GM10266 (cell line): ENCODE measurements around the gene LRRIQ4.

Experiments
- DNase-seq: peaks from one replicate; pipeline ENCODE4 v3.0.0; 2012; ENCODE audit errors: extremely low spot score
- TF ChIP-seq, protein P1 (sequence below): IDR thresholded peaks from 2 replicates; pipeline ENCODE4 v1.5.1; 2012; ENCODE audit warnings: mild to moderate bottlenecking, low read depth; ENCODE audit not compliant: control insufficient read depth, insufficient read depth; ENCODE audit errors: missing control alignments

LRRIQ4 gene

DNA sequence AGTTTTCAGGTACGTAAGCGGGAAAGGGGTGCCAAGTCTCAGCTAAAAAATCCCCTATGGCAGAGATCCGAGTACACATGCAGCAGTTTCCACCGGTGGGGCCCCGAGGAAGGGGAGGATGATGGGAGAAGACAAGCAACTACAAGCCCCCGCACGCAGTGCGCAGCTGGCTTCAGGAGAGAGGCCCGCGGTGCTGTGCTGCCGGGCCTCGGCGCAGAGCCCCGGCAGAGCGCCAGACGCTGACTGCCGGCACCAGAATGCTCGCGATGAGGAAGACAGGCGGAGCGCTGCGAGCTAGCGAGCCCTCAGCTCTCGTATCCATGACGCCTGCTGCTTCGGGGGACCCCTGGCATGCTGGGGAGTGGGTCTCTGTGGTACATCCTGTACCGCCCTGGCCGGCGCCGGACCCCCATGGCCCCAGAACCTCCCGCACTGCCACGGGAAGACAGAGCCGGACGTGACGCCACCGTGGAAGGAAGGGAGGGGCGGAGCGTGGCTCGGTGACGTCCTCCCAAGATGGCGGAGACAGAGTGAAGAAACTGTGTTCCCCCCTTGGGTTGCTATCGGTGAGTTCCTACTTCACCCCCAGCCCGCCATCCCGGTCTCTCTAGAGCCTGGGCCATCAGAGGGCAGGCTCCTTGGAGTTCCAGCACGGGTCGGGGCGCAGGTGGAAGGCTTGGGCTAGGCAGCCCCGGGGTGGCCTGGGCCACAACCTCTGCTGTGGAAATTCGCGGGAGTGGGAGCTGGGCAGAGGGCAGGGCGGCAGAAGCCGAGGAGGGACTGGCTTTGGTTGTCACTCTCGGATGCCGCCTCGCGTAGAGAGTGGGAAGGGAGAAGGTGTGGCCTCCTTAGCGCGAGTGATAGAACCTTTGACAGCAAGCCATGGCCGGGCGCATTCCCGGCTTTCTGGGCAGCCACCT, 39.5 kb upstream of the LRRIQ4 start, which contains the start of gene MYNN:
Gene MYNN (plus strand): TSS at position 500 of the 920 bp plus-strand sequence. CDS start 900 bp downstream, outside the sequence.
- TF ChIP-seq, protein P1, sequence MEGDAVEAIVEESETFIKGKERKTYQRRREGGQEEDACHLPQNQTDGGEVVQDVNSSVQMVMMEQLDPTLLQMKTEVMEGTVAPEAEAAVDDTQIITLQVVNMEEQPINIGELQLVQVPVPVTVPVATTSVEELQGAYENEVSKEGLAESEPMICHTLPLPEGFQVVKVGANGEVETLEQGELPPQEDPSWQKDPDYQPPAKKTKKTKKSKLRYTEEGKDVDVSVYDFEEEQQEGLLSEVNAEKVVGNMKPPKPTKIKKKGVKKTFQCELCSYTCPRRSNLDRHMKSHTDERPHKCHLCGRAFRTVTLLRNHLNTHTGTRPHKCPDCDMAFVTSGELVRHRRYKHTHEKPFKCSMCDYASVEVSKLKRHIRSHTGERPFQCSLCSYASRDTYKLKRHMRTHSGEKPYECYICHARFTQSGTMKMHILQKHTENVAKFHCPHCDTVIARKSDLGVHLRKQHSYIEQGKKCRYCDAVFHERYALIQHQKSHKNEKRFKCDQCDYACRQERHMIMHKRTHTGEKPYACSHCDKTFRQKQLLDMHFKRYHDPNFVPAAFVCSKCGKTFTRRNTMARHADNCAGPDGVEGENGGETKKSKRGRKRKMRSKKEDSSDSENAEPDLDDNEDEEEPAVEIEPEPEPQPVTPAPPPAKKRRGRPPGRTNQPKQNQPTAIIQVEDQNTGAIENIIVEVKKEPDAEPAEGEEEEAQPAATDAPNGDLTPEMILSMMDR = peak; percentile 11
- DNase-seq = peak; percentile 89

DNA sequence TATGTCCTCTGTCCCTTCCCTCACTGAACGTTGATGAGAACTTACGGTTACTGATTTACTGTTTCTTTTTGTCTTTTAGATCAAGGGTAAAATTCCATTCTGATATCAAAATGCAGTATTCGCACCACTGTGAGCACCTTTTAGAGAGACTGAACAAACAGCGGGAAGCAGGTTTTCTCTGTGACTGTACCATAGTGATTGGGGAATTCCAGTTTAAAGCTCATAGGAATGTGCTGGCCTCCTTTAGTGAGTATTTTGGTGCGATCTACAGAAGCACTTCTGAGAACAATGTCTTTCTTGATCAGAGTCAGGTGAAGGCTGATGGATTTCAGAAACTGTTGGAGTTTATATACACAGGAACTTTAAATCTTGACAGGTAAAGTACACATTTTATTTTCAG, 38.5 kb upstream of the LRRIQ4 start:
- no peak for DNase-seq
- TF ChIP-seq, protein P1 = no peak

DNA sequence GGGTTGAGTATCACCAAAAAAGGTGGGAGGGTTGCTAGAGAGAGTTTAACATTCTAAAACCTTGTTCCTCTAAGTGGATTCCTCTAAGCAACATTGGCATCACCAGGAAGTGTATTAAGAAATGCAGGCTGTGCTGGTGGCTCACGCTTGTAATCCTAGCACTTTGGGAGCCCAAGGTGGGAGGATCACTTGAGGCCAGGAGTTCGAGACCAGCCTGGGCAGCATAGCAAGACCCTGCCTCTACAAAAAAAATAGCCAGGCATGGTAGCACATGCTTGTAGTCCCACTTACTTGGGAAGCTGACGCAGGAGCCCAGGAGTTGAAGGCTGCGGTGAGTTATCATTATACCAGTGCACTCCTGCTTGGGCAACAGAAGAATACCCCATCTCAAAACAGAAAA, 34.8 kb upstream of the LRRIQ4 start:
- DNase-seq = no peak
- TF ChIP-seq, protein P1 = no peak

DNA sequence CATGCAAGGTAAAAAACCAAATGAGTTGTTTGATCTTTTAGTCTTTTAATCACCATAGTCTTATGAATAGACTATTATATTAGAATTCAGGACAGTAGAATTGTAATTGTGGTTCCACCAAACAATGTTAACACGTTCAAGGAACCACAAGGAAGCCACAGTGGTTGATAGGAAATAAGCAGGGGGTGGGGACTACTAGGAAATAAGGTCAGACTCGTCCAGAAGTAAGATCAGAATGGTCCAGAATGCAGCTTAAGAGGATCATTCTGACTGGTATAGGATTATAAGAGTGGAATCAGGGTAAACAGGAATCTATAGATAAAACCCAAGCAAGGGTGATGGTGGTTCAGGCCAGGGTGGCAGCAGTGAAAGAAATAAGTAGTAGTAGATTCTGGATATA, 31.9 kb upstream of the LRRIQ4 start:
- TF ChIP-seq, protein P1 = no peak
- DNase-seq = no peak

DNA sequence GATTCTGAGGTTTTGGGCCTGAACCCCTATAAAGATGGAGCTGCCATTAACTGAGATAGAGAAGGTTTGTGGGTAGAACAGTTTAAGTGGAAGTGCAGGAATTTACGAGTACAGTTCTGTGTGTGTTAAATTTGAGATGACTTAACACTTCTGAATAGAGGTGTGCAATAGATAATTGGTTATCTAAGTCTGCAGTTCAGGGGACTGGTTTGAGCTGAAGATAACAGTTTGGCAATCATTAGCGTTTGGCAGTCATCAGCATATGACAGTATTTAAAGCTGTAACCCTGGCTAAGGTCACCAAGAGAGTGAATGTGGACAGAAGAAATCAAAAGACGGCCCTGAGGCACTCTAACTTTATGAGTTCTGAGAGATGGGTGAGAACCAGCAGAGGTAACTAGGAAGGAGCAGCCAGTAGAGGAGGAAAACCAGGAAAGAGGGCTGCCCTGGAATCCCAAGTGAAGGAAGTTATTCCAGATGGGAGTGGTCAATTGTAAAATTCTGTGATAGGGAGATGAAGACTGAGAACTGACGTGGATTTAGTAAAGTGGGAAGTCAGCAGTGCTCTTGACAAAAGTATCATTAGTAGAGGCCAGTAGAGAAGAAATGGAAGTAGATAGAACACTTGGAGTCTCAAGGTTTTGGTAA, 31.3 kb upstream of the LRRIQ4 start:
- TF ChIP-seq, protein P1 = no peak
- no peak for DNase-seq

DNA sequence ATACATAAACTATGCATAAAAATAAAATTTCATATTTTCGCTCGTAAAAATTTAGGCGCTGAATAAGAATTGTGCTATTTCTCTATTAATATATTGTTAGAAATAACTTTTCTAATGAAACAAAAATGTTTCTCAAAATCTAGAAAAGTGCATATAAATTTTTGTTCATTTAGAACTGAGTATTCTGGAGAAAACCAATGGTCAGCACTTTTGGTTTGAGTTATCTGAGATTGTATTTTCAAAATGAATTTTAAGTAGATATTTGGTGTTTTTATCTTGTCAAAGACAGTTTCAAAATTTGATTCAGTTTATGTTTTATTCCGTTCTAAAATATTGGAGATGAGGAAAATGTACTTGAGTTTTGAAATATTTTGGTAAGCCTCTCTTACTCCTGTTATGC, 25.6 kb upstream of the LRRIQ4 start:
- no peak for DNase-seq
- TF ChIP-seq, protein P1 = no peak

DNA sequence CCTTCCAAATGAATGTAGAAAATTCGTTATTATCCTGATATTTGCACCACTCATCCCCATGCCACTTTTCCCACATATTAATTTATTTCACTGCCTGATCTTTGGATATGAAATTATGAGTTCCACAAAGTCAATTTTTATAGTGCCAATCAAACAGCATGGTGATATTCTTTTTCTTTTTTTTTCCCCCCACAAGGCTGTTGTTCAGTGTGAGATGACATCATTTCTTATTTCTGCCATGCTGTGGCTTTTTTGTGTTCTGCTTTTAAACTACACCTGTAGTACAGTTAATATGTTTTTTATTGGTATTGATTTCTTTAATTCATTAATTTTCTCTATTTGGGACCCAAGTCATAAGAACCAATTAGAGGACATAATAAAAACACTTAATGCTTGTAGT, 24.9 kb upstream of the LRRIQ4 start:
- no peak for DNase-seq
- TF ChIP-seq, protein P1 = no peak
